ENCODE results near the gene LTF. TPM values are rescaled to one million over a fixed set of nuclear protein-coding genes. Genes with fewer than 3 reads are reported as not detected.
A peak's percentile ranks its signal among the peaks of the same experiment; 100 is the strongest.
"Not testable (repeated sequence)": the region's sequence is repeated elsewhere in the genome, so short reads cannot be mapped to it uniquely, and the experiment has no call there.

The LTF gene
- total RNA-seq, 2 donors from 2014 or later: not detected

DNA sequence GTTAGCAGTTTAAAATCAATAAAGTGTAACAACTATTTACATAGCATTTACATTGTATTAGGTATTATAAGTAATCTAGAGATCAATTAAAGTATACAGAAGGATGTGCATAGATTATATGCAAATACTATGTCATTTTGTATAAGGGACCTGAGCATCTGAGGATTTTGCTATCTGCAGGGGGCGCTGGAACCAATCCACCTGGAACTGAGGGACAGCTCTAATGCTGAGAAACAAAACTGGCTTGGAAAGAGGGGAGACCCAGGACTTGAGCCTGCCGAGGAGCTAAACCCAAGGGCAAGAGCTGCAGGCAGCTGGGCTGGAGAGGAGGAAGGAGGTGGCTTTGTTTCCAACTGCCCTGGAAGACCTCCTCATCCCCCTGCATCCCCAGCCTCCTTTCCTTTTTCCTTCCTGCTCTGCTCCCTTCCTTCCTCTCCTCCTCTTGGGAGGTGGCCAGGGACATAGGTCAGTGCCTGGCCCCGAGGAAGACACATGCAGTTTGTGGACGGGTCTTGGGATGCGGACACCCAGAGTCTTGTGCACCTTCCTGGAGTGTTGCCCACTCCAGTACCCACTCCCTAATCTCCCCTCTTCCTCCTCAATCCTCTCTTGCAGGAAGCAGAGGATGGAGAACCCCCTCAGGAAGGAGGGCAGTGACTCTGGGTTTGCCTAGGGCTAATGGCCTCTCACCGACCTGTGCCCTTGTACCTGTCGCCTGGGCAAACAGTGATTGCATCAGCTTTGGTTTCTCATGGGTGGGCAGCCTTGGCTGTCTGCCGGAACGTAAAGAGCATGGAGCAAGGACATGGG lies 32.2 kb upstream of the LTF start:
- ATAC-seq (replicated peaks): peak; percentile 37
- Mint-ChIP-seq H3K27ac (no peak overlapping the region), H3K9me3 (no peaks in the 10 kb centered on the region)

DNA sequence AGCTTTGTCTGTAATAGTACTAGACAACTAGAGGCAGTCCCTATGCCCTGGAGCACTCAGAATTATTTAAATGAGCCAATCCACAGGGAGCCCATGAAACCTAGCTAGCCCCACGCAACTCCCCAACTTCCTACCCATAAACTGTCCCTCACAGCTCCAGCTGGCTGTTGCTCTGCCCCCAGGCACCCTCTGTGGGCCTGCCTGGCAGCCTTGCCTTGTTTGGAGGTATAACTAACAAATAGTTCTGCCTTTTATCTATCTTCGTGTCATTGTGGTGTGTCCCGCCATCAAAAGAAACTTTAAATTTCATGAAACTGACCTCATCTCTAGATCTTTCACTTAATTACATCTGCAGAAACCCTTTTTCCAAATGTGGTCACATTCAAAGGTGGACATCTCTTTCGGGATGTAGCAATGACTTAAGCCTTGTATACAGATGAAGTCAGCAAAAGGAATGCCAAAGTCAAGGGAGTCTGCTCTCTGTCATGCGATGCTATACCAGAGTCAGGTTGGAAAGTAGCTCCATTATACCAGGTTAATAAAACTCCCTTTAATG lies 31.3 kb upstream of the LTF start:
- Mint-ChIP-seq H3K27me3 (no peaks in the 10 kb centered on the region), H3K27ac (no peak overlapping the region), H3K4me1 (no peaks in the 10 kb centered on the region), H3K36me3 (ENCODE audit: low read depth) (no peaks in the 10 kb centered on the region), H3K9me3 (no peaks in the 10 kb centered on the region), H3K4me3 (no peak overlapping the region)
- ATAC-seq (replicated peaks): no peak

More for the DNA sequence above, 32.2 kb upstream of the LTF start:
- Mint-ChIP-seq H3K27me3 (no peaks in the 10 kb centered on the region), H3K4me3 (no peak overlapping the region), H3K4me1 (no peaks in the 10 kb centered on the region), H3K36me3 (ENCODE audit: low read depth) (no peaks in the 10 kb centered on the region)

DNA sequence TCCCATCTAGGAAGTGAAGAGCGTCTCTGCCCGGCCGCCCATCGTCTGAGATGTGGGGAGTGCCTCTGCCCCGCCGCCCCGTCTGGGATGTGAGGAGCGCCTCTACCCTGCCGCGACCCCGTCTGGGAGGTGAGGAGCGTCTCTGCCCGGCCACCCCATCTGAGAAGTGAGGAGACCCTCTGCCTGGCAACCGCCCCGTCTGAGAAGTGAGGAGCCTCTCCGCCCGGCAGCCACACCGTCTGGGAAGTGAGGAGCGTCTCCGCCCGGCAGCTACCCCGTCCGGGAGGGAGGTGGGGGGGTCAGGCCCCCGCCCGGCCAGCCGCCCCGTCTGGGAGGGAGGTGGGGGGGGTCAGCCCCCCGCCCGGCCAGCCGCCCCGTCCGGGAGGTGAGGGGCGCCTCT lies 29.8 kb upstream of the LTF start:
- ATAC-seq (replicated peaks); H3K36me3 Mint-ChIP-seq (ENCODE audit: low read depth); H3K27ac Mint-ChIP-seq; H3K4me1 Mint-ChIP-seq; H3K4me3 Mint-ChIP-seq; H3K9me3 Mint-ChIP-seq; H3K27me3 Mint-ChIP-seq: not testable (repeated sequence)

DNA sequence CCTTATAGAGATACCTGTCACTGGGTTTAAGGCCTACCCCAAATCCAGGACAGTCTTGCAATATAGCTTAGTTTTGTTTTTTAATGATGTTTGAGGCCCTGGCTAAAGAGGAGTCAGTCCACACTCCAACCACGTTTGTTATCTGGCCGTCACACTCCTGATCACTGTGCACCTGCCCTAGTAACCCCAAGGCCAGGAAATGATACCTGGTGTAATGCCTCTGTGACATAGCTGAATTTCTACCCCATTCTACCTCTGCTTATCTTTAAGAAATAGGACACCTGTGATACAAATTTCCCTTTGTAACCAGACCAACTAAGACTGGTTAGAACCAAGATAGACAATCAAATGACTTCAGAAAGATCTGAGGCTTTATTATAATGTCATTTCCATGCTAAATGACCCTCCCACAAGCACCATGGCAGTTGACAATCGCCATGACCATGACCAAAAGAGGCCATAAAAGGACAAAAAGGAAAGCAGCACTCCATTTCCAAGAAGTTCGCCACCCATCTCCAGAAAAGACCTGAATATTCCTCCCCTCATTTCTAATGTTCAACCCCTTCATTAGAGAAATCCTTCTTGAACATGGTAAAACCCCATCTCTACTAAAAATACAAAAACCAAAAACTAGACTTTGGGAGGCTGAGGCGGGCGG lies 28.3 kb upstream of the LTF start:
- Mint-ChIP-seq H3K27me3 (no peaks in the 10 kb centered on the region), H3K4me1 (no peaks in the 10 kb centered on the region), H3K27ac (no peak overlapping the region), H3K9me3 (no peaks in the 10 kb centered on the region), H3K4me3 (no peak overlapping the region), H3K36me3 (ENCODE audit: low read depth) (no peaks in the 10 kb centered on the region)
- no peak for ATAC-seq (replicated peaks)

DNA sequence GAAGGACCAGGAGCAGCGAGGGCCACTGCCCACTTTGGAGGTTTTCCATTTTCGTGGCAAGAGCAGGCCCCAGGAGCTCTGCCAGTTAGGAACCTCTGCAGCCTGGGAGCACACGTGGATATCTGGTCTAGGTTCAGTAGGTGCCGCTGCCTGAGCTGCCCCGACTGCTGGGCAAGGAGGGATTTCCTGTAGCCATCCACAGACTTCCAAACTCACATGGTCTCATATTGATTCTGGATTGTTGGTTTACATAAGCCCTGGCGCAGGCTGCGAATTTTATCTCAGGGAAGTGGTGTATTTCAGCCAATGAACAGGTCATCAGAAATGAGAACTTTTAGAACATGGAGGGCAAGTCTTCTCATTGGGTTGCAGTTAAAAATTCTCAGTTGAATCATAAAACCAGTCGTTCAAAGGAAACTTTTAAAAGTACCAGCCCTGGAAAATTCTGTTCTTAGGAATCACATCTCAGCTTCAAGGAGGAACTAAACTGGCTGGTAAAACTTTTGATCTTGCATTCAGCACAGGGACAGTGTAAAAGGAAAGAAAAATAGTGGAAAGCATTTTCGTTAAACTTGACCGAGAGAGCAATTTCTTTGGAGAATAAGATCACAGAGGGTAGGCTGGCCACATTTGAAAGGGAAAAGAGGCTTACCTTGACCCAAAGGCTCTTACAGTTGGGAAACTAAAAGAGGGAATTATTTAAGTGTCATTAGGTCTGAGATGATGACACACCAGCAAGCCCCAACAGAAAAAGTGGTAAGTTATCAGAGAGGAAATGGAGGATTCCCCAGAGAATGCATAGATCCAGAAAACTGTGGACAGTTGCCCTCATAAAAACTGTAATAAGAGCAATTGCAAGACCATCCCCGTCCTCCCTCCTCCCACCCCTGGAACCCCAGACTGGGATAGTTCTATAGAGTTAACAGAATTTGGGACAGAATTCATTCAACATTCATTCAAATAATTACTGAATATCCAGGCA lies 26.7 kb upstream of the LTF start:
- Mint-ChIP-seq H3K36me3 (ENCODE audit: low read depth) (no peaks in the 10 kb centered on the region), H3K4me3 (no peak overlapping the region), H3K27ac (no peak overlapping the region), H3K27me3 (no peaks in the 10 kb centered on the region), H3K4me1 (no peaks in the 10 kb centered on the region), H3K9me3 (no peaks in the 10 kb centered on the region)
- no peak for ATAC-seq (replicated peaks)

DNA sequence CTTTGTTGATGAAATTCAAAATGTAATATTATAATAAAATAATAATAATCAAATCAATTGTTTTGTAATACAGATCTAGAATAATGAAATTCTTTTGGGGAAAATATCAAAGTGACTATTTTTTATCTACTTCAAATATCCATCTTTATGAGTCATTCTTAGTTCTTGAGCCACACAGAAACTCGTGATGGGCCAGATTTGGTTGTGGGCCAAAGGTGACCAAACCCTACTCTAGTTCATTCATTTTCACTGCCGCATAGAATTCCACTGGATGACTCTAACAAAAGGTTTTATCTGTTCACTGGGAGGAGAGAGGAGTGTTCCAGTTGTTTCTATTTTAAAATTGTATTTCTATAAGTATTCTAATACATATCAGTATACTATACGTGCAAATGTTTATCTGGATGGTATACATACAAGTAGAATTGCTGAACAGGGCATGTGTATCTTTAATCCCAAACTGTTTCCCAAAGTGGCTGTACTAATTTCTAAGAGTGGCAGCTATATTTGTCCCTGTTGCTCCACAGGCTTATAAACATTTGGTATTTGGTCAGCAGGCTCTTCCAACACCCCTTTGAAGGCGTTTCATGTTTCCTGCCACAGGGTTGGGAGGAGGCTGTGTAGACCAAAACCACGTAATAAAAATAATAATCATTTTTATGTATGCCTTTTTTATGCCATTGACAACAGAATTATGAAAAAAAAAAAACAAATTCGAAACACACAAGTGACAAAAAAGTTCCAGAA lies 25.8 kb upstream of the LTF start:
- no peak for ATAC-seq (replicated peaks)
- H3K27me3 Mint-ChIP-seq: no peaks in the 10 kb centered on the region
- H3K4me3 Mint-ChIP-seq: no peak overlapping the region
- no peaks in the 10 kb centered on the region for H3K9me3 Mint-ChIP-seq
- no peak overlapping the region for H3K27ac Mint-ChIP-seq
- H3K4me1 Mint-ChIP-seq: no peaks in the 10 kb centered on the region
- no peaks in the 10 kb centered on the region for H3K36me3 Mint-ChIP-seq (ENCODE audit: low read depth)

DNA sequence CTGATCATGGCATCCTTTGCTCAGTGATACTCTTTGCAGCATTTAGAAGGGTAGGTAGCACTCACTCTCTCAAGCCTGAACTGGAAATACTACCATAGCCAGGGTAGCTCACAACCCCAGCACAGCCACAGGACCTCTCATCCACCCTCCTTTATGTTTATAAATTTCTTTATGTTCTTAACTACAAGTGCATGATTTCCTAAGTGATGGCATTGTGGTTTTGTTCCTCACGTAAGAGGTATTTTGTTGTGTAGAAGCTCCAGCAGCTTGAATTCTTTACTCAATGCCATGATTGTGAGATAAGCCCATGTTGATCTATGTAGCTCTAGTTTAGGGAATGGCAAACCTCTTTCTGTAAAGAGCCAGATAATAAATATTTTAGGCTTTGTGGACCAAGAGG lies 25.2 kb upstream of the LTF start:
- no peak for ATAC-seq (replicated peaks)

DNA sequence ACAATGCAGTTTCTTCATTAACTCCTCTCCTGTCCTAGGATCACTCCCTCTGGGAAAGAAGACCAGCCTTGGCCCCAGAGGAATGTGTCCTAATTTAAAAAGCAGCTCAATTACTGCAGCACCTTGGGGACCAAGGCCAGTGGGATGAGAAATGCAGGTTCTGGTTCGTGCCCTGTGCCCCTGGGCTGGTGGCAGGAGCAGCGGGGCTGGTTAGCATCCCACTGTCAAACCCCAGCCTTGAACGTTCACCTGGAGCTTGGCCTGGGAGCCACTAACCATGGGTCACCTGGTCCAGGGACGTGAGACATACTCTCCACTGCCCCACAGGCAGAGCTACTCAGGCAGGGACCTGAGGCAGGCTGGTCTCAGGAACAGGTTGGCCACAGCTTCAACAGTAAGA lies 24.7 kb upstream of the LTF start:
- no peaks in the 10 kb centered on the region for H3K27me3 Mint-ChIP-seq
- no peaks in the 10 kb centered on the region for H3K9me3 Mint-ChIP-seq
- peak overlapping the region; percentile 39 for H3K4me3 Mint-ChIP-seq
- H3K36me3 Mint-ChIP-seq (ENCODE audit: low read depth): no peaks in the 10 kb centered on the region
- no peaks in the 10 kb centered on the region for H3K4me1 Mint-ChIP-seq
- no peak for ATAC-seq (replicated peaks)
- H3K27ac Mint-ChIP-seq: no peak overlapping the region

More for the DNA sequence above, 25.2 kb upstream of the LTF start:
- H3K36me3 Mint-ChIP-seq (ENCODE audit: low read depth): no peaks in the 10 kb centered on the region
- no peak overlapping the region for H3K4me3 Mint-ChIP-seq
- H3K9me3 Mint-ChIP-seq: no peaks in the 10 kb centered on the region
- no peak overlapping the region for H3K27ac Mint-ChIP-seq
- no peaks in the 10 kb centered on the region for H3K4me1 Mint-ChIP-seq
- no peaks in the 10 kb centered on the region for H3K27me3 Mint-ChIP-seq

DNA sequence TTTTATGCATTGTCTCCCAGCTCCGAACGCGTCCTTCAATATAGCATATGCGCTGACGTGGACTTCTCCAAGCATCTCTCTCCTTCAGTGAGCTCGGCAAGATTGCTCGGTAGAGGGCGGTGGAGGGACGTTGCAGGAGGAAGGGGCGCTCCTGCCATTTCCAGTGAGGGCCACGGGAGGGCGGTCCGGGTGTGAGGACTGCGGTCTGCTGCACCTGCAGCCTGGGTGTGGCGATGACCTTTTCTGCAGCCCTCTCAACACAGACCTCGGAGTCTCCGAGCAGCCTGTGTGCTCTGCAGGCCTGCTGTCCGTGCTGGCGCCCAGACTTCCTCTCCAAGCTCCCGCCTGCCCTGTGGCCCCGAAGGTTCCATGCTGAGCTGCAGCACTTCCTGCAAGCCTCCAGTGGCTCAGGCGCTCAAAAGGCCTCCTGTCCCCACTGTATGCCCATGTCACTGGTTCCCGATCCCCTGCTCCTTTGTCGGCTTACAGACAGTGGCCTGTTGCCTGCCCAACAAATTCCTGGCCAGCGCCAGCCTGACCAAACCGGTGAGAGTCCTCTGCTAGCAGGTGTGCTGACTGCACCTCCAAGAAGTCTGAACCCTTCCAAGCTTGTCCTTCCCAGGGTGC lies 24.1 kb upstream of the LTF start:
- H3K36me3 Mint-ChIP-seq (ENCODE audit: low read depth): no peaks in the 10 kb centered on the region
- no peaks in the 10 kb centered on the region for H3K9me3 Mint-ChIP-seq
- no peak overlapping the region for H3K27ac Mint-ChIP-seq
- ATAC-seq (replicated peaks): peak; percentile 99
- H3K27me3 Mint-ChIP-seq: no peaks in the 10 kb centered on the region
- H3K4me3 Mint-ChIP-seq: peak overlapping the region; percentile 39
- H3K4me1 Mint-ChIP-seq: no peaks in the 10 kb centered on the region

DNA sequence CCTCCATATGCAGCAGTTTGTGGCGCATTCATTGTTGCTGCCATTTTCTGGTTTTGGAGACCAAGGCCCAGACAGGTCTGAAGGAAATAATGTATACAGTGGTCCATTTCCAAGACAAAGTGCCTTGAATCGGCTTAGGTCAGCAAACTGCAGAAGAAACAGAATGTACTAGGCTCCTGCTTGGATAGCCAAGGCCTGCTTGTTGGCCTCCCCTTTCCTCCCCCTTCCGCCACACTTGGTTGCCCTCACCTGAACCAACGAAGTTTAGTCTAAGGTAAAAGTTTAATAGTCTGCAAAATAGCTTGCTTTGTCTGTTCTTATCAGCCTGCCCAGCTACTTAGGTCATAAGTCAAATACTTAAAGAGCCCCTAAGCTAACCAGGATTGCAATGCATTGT lies 21.1 kb upstream of the LTF start:
- H3K27me3 Mint-ChIP-seq: no peaks in the 10 kb centered on the region
- H3K36me3 Mint-ChIP-seq (ENCODE audit: low read depth): no peaks in the 10 kb centered on the region
- H3K4me1 Mint-ChIP-seq: no peaks in the 10 kb centered on the region
- H3K27ac Mint-ChIP-seq: no peak overlapping the region
- no peak for ATAC-seq (replicated peaks)
- no peak overlapping the region for H3K4me3 Mint-ChIP-seq
- H3K9me3 Mint-ChIP-seq: no peaks in the 10 kb centered on the region

DNA sequence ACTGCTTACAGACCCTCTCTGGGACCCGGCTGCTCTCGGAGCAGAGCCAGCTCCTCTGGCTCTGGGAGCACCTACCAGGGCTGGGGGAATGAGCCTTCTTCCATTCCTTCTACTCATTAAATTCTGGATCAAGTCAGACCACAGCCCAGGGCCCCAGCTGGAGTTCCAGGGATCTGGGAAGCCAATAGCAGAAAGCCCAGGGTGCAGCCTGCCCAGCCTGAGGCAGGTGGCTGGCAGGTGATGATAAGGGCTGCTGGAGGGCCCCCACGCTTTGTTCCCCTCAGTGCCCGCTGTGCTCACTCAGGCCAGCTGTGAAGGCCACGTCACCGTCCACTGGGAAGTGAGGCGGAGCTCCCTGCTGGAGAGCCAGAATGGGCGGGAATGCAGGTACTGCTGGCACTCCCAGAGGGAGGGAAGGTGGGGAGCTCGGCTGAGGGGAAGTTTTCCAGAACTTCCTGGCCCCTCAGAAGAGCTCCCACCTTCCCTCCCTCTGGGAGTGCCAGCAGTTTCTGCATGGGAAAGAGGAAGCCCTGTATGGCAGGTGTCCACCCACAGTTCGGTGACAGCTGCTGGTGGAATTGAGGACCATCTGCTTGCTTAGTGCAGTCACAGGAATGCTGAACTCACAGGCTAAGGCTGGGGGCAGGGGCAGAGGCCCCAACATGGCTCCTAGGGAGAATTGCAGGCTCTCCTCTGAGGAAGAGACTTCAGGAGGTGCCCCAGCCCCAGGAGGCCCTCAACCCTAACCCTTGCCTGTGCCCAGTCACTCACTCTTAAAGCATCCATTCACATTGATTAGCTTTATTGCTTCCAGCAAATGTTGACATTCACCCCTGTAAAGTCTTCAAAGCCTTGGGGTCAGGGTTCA lies 20.4 kb upstream of the LTF start:
- no peak for ATAC-seq (replicated peaks)
- no peaks in the 10 kb centered on the region for H3K9me3 Mint-ChIP-seq
- H3K27ac Mint-ChIP-seq: no peak overlapping the region
- H3K4me1 Mint-ChIP-seq: no peaks in the 10 kb centered on the region
- H3K4me3 Mint-ChIP-seq: no peak overlapping the region
- H3K36me3 Mint-ChIP-seq (ENCODE audit: low read depth): no peaks in the 10 kb centered on the region
- H3K27me3 Mint-ChIP-seq: no peaks in the 10 kb centered on the region

DNA sequence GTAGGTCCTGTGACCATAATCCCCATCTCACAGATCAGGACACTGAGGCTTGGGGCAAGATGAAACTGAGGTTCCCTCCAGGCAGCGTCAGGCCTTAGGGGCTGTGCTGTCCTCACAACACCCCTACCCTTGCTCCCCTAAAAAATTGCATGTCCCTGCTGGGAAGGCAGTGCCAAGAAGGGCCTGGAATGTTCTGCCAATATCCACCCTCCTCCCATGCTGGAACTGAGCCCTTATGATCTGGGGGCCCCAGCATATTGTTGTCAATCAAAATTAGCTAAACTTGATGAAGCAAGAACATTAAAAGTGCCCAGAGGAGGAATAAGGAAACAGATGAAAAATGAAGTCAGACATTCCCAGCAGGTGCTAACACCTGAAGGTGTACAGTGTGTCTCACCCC lies 19.7 kb upstream of the LTF start:
- Mint-ChIP-seq H3K4me3 (no peak overlapping the region), H3K36me3 (ENCODE audit: low read depth) (no peaks in the 10 kb centered on the region), H3K27ac (no peak overlapping the region), H3K9me3 (no peaks in the 10 kb centered on the region), H3K4me1 (no peaks in the 10 kb centered on the region), H3K27me3 (peaks cover 5% of the 10 kb centered on the region)
- ATAC-seq (replicated peaks): no peak

DNA sequence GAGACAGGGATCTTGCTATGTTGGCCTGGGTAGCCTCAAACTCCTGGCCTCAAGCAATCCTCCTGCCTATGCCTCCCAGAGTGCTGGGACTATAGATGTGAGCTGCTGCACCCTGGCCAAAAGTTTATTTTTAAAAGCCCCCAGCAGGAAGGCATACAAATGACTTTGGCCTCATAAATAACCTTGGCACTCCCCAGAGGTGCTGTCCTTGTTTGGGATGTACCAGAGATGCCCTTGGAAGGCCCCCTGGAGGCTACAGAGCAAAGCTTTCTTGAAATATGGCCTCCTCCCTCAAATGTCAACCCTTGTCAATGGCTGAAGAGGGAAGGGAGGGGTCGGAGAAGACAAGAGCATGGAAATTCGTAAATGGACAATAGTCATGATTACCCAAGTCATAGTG lies 19.1 kb upstream of the LTF start:
- Mint-ChIP-seq H3K4me3 (no peak overlapping the region), H3K36me3 (ENCODE audit: low read depth) (no peaks in the 10 kb centered on the region), H3K27ac (no peak overlapping the region), H3K27me3 (peaks cover 10% of the 10 kb centered on the region), H3K9me3 (no peaks in the 10 kb centered on the region), H3K4me1 (no peaks in the 10 kb centered on the region)
- no peak for ATAC-seq (replicated peaks)

Data from activated T-helper 17 cell treated with anti-CD3 and anti-CD28 coated beads, Interleukin-2, amount 50 U/mL, for 72 hours (primary cell).